Neural progenitor cell (in vitro differentiated cells): Measurements from ENCODE around the gene NFATC2.

Source experiments
- CTCF ChIP-seq: fragments of 200-600 bp; sonication (generic); IDR thresholded peaks from 2 replicates; pipeline ENCODE4 v1.5.1; 2017; ENCODE audit warnings: antibody characterized with exemption, mild to moderate bottlenecking
- EZH2 ChIP-seq: fragments of 200-600 bp; sonication (generic); IDR thresholded peaks from 2 replicates; pipeline ENCODE4 v1.6.1; 2017; ENCODE audit warnings: antibody characterized with exemption, mild to moderate bottlenecking, moderate library complexity
- EZH2phosphoT487 ChIP-seq: fragments of 200-600 bp; sonication (generic); IDR thresholded peaks from 2 replicates; pipeline ENCODE4 v1.6.1; 2017; ENCODE audit warnings: antibody characterized with exemption

- no peak for TF ChIP-seq EZH2
- no peak for TF ChIP-seq CTCF
- no peak for TF ChIP-seq EZH2phosphoT487
These were observed 122.4 kb downstream of the NFATC2 start for GRCh38 chr20:51420111-51420510.
